ENCODE results near the gene ZNF407.

The ZNF407 gene

GRCh38 chr18:74631623-74632350, 34.1 kb downstream of the ZNF407 start:
- no peak for DNase-seq

- DNase-seq: no peak
Observed at GRCh38 chr18:74632351-74632679, 34.6 kb downstream of the ZNF407 start.

GRCh38 chr18:74632856-74633255, 35.2 kb downstream of the ZNF407 start:
- no peak for DNase-seq

GRCh38 chr18:74633652-74634352, 36.1 kb downstream of the ZNF407 start:
- peak in 1 of 2 experiments; percentile 41 for DNase-seq

- DNase-seq: no peak
Observed at GRCh38 chr18:74635224-74635975, 37.7 kb downstream of the ZNF407 start.

- no peak for DNase-seq
Observed at GRCh38 chr18:74637070-74637469, 39.4 kb downstream of the ZNF407 start.

GRCh38 chr18:74638210-74638609, 40.5 kb downstream of the ZNF407 start:
- no peak for DNase-seq

- DNase-seq: no peak
Observed at GRCh38 chr18:74644713-74645112, 47.0 kb downstream of the ZNF407 start.

GRCh38 chr18:74645679-74646078, 48.0 kb downstream of the ZNF407 start:
- no peak for DNase-seq

- DNase-seq: no peak
Observed at GRCh38 chr18:74651327-74652128, 53.9 kb downstream of the ZNF407 start.

- DNase-seq: no peak
Observed at GRCh38 chr18:74652392-74652988, 54.8 kb downstream of the ZNF407 start.

GRCh38 chr18:74654638-74655037, 57.0 kb downstream of the ZNF407 start:
- DNase-seq: no peak

GRCh38 chr18:74661008-74661407, 63.3 kb downstream of the ZNF407 start:
- DNase-seq: no peak

GRCh38 chr18:74661691-74662090, 64.0 kb downstream of the ZNF407 start:
- DNase-seq: no peak

- no peak for DNase-seq
Observed at GRCh38 chr18:74662622-74663021, 65.0 kb downstream of the ZNF407 start.

- DNase-seq: no peak
Observed at GRCh38 chr18:74665346-74665745, 67.7 kb downstream of the ZNF407 start.

- DNase-seq: no peak
Observed at GRCh38 chr18:74665905-74666304, 68.2 kb downstream of the ZNF407 start.

- DNase-seq: no peak
Observed at GRCh38 chr18:74669136-74669798, 71.6 kb downstream of the ZNF407 start.

- DNase-seq: no peak
Observed at GRCh38 chr18:74672371-74672770, 74.7 kb downstream of the ZNF407 start.

- no peak for DNase-seq
Observed at GRCh38 chr18:74674487-74674886, 76.8 kb downstream of the ZNF407 start.

- no peak for DNase-seq
Observed at GRCh38 chr18:74679006-74679678, 81.5 kb downstream of the ZNF407 start.

Data from activated T-cell treated with anti-CD3 and anti-CD28 coated beads, Interleukin-2, amount 50 U/mL, for 48 hours (primary cell).